HG02938 (cell line): ENCODE results near the gene COLGALT1.

Experiments
- ATAC-seq: cut with Tn5 transposase; IDR thresholded peaks from one replicate; pipeline ENCODE4 v1.9.1; 2021; ENCODE audit warnings: mild to moderate bottlenecking, moderate library complexity; ENCODE audit not compliant: unreplicated experiment

Gene COLGALT1

DNA sequence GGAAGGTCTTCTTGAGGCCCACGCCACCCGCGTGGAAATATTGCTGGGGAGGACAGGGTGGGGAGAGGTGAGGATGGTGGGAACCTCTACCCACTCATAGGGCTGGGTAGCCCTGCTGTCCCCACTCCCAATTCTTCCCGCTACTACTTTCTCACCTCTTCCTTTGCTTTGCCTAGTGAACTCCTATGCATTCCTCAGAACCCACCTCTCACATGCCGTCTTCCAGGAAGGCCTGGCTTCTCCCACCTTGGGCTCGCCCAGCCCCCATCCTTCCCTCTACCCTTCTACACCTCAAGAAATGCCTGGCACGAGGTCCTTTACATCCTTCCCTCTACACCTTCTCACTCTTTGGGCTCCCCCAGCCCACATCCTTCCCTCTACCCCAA, 62.4 kb downstream of the COLGALT1 start:
- ATAC-seq = no peak

DNA sequence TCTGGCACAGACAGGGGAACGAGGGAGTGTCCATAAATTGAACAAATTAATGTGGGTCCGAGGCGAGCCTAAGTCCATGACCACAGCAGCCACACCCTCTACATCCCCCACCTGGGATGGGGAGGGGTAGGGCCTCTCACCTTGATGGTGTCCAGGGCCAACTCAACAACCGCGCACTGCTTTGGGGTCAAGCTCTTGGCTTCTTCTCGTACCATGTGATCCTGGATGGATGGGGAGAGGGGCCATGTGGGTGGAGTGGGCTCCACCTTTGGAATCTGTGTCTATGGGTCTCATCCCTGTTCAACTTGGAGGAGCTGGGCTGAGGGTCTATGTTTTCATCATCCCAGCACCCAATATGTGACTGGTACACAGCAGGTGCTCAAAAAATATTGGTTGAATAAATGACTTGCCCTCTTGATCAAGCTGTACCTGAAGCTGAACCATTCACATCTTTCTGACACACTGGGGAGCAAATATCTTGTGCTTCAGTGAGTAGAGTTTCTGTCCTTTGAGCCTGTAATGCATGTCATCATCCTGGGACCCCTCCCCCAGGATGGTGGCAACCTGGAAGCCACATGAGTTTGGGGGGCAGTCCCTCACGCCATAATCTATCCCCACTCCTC, 62.9 kb downstream of the COLGALT1 start:
- ATAC-seq = no peak

DNA sequence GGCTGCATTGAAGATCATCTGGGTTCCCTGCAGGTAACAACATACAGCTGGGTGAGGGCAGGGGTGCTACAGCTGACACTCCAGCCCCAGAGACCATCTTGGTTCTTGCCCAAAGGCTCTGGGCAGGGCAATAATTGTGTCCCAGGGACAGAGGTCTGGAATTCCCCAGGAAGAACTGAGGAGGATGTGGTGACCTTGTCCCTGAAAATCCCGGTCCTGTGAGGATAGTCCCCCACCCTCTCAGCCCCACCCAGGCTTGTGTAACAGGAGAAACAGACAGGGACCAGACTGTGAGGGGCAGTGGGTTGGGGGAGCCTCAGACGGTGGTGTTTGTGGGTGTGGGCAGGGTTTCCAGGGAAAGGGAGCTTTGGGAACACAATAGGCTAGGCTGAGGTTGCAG, 63.5 kb downstream of the COLGALT1 start:
- no peak for ATAC-seq

DNA sequence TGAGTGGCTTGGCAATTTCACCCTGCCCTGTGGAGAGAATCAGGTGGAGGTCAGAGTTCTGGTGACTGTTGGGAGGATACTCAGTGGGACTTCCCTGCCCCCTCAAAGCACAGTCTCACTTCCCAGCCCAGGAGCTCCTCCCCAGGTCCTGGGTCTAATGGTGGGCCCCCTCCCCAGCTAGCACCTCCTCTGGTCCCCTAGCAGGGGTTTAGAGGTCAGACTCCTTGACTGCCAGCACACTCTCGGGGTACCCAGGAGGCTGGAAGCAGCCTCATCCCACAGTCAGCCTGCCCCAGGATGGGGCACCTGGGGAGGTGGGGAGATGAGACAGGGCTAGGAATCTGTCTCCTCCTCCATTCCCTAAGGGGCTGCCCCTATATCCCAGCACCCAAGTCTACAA, 65.2 kb downstream of the COLGALT1 start:
- no peak for ATAC-seq

DNA sequence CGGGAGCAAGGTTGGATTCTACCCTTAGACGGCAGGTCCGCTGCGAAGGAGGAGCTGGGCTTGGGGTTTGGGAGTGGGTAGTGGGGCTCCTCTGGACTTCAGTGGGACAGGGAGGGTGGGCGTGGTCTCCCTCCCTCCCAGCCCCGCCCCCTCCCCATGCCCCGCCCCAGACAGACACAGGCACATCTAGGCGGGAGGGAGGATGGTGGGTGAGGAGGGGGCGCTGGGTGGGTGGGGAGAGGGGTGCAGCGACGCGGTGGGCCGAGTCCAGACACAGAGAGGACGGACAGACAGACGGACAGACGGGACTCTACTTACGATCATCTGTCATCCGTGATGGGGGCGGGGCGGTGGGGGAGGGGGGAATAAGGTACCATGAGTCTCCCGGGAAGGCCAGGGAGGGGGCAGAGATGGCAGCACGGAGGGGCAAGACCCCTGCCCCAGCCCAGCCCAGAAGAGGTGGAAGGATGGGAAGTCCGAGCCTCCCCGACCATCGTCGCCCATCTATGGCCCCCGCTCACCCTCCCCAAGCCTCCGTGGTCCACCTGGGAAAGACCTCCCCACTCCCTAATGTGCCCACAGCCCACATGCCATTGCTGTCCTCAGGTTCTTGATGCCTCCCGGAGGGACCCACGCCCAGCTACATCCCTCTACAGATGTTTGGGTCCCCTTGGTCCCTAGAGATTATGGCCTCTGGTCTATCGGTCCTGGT, 67.9 kb downstream of the COLGALT1 start:
- no peak for ATAC-seq

DNA sequence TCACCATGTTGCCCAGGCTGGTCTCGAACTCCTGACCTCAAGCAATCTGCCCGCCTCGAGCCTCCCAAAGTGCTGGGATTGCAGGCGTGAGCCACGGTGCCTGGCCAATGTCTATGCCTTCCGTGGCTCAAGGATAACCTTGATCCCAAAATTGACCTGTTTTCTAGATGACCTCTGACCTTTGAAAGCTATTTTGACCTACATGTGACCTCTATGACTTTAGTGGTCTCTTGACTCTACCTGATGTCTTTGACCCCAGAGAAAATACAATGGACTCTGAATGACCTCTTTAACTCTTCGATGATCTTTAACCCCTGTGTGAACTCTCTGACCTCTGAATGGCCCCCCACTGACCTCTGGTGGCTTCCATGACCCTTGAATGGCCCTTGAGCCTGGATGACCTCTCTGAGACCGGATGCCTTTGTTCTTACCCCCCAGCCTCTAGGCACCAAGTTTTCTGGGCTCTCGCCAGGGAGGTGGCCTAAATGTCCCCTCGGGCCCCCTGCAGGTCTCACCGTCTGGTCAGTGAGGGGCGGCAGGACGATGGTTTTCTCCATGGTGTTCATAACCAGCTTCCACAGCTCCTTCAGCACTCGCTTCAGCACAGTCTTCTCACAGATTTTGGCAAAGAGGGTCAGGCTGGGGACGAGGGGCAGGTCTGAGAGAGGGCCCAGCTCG, 69.0 kb downstream of the COLGALT1 start:
- ATAC-seq = no peak

DNA sequence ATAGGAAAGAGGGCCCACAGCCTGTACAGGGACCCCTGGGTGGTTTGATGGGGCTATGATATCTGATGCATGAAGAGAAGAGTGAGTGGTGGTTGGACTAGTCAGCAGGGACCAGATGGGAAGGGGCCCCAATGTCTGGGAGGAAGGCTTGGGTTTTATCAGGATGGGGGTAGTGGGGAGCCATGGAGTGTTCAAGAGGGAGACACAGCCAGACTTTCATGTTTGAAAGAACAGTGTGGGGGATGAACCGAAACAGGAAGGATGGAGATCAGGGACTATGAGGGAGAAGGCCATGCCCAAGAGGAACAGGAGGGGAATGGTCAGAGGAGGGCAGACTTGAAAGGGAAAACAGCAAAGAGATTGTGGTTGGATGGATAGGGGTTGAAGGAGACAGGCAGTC, 69.6 kb downstream of the COLGALT1 start:
- no peak for ATAC-seq

DNA sequence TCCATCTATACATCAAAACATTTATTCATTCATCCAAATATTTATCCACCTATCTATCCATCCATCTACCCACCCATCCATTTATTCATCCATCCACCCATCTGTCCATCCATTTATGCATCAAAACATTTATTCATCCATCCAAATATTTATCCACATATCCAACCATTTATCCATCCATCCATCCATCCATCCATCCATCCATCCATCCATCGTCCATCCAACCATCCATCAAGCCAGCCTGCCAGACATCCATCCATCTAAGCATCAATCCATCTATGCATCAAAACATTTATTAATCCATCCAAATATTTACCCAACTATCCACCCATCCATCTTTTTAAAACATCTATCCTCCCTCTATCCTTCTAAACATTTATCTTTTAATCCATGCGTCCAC, 70.5 kb downstream of the COLGALT1 start:
- ATAC-seq = no peak

DNA sequence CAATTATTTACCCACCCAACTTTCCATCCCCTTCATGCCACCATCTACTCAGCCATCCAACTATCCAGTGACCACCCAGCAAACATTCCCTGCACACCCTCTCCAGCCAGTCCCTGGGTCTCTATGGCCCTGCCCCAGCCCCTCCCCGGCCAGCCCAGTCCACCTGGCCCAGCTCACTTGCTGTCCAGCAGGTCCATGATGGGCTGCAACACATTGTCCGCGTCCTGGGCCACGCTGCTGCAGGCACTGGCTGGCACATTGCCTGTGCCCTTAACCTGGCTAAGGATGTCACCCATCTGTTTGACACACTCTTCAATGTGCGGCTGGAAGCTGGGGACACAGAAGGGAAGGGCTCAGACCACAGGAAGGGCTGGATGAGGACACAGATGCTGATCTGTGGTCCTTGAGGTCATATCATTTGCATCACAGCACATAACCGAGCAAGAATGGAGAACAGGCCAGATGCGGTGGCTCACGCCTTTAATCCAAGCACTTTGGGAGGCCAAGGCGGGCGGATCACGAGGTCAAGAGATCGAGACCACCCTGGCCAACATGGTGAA, 71.1 kb downstream of the COLGALT1 start:
- no peak for ATAC-seq

DNA sequence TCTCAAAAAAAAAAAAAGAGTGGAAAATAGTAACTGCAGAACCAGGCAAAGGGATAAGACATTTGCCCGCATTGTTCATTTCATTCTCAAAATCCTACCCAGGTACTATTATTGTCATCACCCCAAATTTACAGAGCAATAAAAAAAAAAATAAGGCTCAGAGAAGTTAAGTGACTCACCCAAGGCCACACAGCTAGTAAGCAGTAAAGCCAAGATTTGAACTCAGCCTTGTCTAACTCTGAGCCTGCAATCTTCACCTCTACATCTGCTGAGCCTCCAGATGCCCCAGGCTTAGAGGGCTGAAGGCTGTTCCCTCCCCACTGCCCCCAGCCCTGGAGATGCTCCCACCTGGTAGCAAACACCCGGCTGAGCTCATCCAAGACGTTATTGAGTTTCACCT, 71.7 kb downstream of the COLGALT1 start:
- no peak for ATAC-seq

DNA sequence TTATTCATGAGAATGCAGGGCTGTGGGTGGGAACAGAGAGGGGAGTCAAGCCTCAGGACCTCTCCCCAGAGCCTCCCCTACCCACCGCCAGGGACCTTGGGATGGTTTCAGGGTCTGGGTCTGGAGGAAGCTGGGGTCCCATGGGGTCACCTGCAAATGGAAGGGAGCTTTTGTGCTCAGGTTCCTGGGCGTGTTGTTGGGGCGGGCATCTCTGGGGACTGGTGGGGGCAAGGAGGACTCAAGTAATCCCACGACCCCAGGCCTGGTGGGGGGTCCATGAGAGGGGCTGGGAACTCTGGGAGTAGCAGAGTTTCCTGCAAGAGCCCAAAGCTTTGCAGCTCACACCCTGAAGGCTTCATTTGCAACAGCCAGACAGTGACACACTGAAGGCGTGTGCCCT, 72.5 kb downstream of the COLGALT1 start:
- ATAC-seq = no peak

DNA sequence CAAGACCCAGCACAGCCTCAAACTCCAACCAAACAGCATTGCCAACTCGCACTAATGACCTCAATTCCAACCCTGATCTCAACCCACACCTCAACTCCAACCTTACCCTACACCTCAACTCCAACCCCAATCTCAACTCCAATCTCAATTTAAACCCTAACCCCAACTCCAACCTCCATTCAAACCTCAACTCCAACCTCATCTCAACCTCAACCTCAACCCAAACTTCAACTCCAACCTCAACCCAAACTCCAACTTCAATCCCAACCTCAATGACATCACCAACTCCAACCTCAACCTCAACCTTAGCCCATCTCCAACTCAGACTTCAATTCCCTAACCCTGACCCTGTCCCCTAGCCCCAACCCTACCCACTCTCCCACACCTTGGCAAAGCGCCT, 74.3 kb downstream of the COLGALT1 start:
- no peak for ATAC-seq

DNA sequence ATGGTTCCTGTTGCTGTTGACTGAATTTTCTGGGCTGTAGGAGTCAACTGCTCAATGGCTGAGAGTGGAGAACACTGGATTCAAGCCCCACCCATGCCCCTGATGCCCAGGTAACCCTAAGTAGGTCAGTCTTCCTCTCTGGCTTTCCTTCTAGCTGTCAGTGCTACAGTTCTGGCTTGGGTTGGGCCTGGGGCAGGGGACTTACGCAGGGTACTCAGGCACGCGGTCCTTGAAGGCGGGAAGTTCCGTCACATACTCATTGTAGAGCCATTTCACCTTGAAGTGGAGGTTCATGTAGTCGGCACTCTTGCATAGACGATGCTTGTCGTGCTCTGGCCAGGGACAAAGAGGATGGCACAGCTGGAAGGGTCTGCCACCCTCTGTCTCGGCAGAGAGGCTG, 77.1 kb downstream of the COLGALT1 start:
- ATAC-seq = no peak
